ENCODE data around the gene OR2M7. TPM values are rescaled to one million over a fixed set of nuclear protein-coding genes. Genes with fewer than 3 reads are reported as not detected.
"Not testable (repeated sequence)": the region's sequence is repeated elsewhere in the genome, so short reads cannot be mapped to it uniquely, and the experiment has no call there.

Gene OR2M7, protein sequence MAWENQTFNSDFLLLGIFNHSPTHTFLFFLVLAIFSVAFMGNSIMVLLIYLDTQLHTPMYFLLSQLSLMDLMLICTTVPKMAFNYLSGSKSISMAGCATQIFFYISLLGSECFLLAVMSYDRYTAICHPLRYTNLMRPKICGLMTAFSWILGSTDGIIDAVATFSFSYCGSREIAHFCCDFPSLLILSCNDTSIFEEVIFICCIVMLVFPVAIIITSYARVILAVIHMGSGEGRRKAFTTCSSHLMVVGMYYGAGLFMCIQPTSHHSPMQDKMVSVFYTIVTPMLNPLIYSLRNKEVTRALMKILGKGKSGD
- not detected for total RNA-seq

DNA sequence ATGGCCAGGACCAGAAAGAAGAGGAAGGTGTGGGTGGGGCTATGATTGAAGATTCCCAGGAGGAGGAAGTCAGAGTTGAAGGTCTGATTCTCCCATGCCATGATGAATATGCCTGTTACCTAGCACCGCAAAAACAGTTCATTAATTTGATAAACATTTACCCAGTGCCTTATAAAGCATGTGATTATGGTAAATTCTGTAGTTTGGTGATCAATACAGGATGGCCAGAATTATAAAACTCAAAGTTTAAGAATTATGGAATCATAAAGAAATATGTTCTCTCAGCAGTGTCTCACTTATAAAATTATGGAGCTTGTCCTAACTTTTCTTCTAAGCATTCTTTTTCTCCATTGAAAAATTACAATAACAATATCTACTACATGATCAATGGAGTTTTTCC lies at the start of gene OR2M7:
Gene OR2M7 (minus strand): TSS at position 101 of the 400 bp plus-strand sequence. CDS start 0 bp downstream, at position 101.
- no peak for ATAC-seq
- H3K4me3 Mint-ChIP-seq, result no peak within 1 kb of the TSS
- no peaks in the 10 kb centered on the region for H3K9me3 Mint-ChIP-seq (ENCODE audit: low read depth)
- no peaks in the 10 kb centered on the region for H3K36me3 Mint-ChIP-seq
- no peaks in the 10 kb centered on the region for H3K4me1 Mint-ChIP-seq
- no peaks in the 10 kb centered on the region for H3K27me3 Mint-ChIP-seq
- DNase-seq, result no peak
- no peak within 1 kb of the TSS for H3K27ac Mint-ChIP-seq
- CTCF ChIA-PET, result no interaction called here

DNA sequence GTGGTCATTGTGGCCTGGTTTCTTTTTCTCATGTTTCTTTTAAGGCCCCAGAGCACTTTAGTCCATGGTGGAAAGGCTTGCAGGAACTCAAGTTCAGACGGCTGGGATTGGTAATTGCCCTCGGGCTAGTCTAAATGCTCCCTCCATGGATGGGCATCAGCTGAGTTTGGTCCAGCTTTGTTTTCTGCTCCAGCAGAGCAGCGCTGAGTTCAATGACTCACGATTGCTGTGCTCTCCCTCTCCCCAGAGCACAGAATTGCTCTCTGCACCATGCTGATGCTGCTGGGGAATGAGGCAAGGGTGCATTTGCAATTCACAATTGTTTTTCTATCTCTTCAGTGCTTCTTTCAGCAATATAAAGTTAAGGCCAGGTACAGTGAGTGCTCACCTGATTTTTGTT lies 49.4 kb upstream of the OR2M7 start:
- H3K4me3 Mint-ChIP-seq, result no peak overlapping the region
- CTCF ChIA-PET, result no interaction called here

DNA sequence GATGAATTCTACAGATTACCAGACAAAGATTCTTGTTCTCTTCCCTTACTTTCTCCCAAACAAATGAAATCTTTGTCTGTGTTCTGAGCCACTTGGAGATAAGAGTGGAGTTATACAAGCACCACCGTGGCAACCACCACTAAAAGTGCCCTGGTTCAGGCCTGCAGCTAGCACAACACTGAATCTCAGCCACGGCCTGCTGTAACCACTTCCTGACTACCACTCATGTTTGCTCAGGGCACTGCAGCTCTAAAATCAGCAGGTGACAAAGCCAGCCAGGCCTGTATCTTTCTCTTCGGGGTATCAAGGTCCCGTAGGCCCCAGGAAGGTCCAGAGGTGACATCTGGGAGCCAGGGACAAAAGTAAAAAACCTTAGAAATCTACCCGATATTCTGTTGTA lies 48.0 kb upstream of the OR2M7 start:
- Mint-ChIP-seq H3K36me3 (no peaks in the 10 kb centered on the region), H3K27ac (no peak overlapping the region), H3K27me3 (no peaks in the 10 kb centered on the region), H3K4me1 (no peaks in the 10 kb centered on the region), H3K4me3 (no peak overlapping the region), H3K9me3 (ENCODE audit: low read depth) (peaks cover 2% of the 10 kb centered on the region)
- CTCF ChIA-PET, result no interaction called here
- DNase-seq (no peak), ATAC-seq (no peak)

More for the DNA sequence above, 49.4 kb upstream of the OR2M7 start:
- H3K36me3 Mint-ChIP-seq, result no peaks in the 10 kb centered on the region
- H3K9me3 Mint-ChIP-seq (ENCODE audit: low read depth), result peaks cover 2% of the 10 kb centered on the region
- no peaks in the 10 kb centered on the region for H3K4me1 Mint-ChIP-seq
- no peaks in the 10 kb centered on the region for H3K27me3 Mint-ChIP-seq
- H3K27ac Mint-ChIP-seq, result no peak overlapping the region
- ATAC-seq (no peak), DNase-seq (no peak)

DNA sequence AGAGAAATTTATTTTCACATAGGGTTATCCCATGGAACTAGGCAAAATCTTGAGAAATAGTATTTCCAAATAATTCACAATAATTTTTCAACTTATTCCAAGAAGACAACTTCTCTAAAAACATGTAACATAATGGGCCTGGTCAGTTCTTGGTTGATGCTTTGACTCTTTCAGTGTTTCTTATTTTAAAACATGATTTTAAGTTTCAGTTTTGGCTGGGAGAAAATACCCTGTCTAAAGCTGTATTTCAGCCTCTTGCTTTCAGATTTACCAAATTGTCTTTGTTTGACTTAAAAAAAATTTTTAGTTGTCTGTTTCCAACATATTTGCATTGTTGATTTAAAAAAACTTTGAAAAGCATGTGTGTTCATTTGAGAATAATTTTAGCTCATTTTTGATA lies 42.2 kb upstream of the OR2M7 start:
- DNase-seq (no peak), ATAC-seq (no peak)
- no peak overlapping the region for H3K27ac Mint-ChIP-seq
- peaks cover 2% of the 10 kb centered on the region for H3K9me3 Mint-ChIP-seq (ENCODE audit: low read depth)
- CTCF ChIA-PET, result no interaction called here
- H3K4me1 Mint-ChIP-seq, result no peaks in the 10 kb centered on the region
- H3K4me3 Mint-ChIP-seq, result no peak overlapping the region
- H3K36me3 Mint-ChIP-seq, result no peaks in the 10 kb centered on the region
- no peaks in the 10 kb centered on the region for H3K27me3 Mint-ChIP-seq

DNA sequence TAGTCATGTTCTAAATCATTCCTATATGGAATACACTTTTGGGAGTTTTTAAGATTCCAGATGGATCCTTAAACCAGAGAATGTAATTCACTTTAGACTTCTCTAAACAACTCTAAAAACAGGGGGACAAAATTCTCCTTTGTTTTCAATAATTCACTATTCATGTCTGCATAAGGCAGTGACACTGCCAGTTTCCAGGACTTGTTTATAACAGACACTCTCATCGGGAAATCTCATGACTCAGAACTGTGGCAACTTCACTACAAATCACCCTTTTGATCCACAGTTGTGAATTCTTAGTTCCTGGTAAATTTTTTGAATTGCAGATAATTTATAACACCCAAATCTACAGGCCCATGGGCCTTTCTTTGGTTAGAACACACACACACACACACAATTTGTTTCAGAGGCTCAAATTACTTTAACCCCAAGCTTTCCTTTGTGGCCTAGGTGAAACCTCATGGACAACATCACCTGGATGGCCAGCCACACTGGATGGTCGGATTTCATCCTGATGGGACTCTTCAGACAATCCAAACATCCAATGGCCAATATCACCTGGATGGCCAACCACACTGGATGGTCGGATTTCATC lies 36.9 kb upstream of the OR2M7 start, which contains the start of gene OR2T4:
Gene OR2T4 (plus strand): TSS at position 545 of the 595 bp plus-strand sequence. CDS start 0 bp downstream, at position 545.
- Mint-ChIP-seq H3K27me3 (no peaks in the 10 kb centered on the region), H3K9me3 (ENCODE audit: low read depth) (no peaks in the 10 kb centered on the region), H3K4me1 (no peaks in the 10 kb centered on the region), H3K36me3 (no peaks in the 10 kb centered on the region), H3K4me3 (no peak within 1 kb of the TSS), H3K27ac (no peak within 1 kb of the TSS)
- ATAC-seq, result no peak
- no peak for DNase-seq
- CTCF ChIA-PET, result no interaction called here

DNA sequence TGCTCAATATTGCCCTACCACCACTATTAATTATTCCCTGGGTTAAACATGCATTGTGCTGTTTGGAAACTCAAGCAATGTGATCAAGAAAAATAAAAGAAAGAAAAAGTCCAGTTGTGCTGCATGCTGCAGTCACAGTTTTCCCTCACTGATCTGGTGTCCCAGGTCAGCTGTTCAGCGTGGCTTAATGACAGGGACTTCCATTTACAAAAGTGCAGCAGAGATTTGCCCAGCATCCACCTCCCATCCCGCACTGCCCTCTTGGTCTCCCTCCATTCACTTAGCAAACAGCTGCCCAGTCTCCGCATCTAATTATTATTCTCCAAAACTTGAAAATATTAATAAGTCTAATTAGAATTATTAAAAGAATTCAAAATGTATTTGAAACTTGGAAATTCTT lies 35.0 kb upstream of the OR2M7 start:
- no peak for ATAC-seq
- H3K27ac Mint-ChIP-seq, result no peak overlapping the region
- no peaks in the 10 kb centered on the region for H3K4me1 Mint-ChIP-seq
- H3K27me3 Mint-ChIP-seq, result no peaks in the 10 kb centered on the region
- DNase-seq, result no peak
- no peaks in the 10 kb centered on the region for H3K36me3 Mint-ChIP-seq
- CTCF ChIA-PET, result no interaction called here
- no peaks in the 10 kb centered on the region for H3K9me3 Mint-ChIP-seq (ENCODE audit: low read depth)
- H3K4me3 Mint-ChIP-seq, result no peak overlapping the region

DNA sequence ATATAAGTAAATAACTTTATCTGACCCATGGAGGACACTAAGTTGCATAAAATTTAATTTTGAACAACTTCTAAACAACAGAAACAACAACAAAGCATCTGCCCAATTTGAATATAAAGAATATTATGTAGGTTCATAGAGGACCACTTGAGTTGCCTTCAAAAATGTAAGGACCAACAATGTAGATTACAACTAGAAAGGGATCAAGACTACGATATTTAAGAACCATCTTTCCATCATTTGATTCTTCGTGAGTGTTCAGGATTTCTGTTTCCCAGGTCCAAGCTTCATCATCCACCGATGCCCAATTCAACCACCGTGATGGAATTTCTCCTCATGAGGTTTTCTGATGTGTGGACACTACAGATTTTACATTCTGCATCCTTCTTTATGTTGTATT lies 24.1 kb upstream of the OR2M7 start, which contains the start of gene OR14C36:
Gene OR14C36 (plus strand): TSS at position 301 of the 400 bp plus-strand sequence. CDS start 0 bp downstream, at position 301.
- Mint-ChIP-seq H3K36me3 (no peaks in the 10 kb centered on the region), H3K9me3 (ENCODE audit: low read depth) (no peaks in the 10 kb centered on the region), H3K27ac (no peak within 1 kb of the TSS), H3K4me3 (no peak within 1 kb of the TSS), H3K4me1 (no peaks in the 10 kb centered on the region), H3K27me3 (no peaks in the 10 kb centered on the region)
- CTCF ChIA-PET, result no interaction called here
- ATAC-seq (no peak), DNase-seq (no peak)

DNA sequence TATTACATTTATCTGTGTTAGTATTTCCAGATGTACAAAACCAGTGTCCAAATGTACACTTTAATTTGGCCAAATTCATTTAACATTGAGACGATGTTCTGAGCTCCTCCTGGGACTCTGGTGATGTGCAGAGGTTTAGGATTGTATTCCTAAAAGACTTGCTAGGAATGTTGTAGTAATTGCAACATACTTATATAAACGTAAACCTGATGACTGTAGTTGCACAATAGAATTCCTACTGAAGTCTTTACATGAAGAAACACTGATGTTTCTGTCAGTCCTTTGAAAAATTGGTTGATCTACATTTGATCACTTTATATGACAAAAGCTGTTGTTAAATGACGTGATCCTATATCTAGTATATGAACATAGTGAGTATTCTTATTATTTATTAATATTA lies 19.1 kb upstream of the OR2M7 start:
- no peaks in the 10 kb centered on the region for H3K36me3 Mint-ChIP-seq
- no peak for ATAC-seq
- no peak overlapping the region for H3K4me3 Mint-ChIP-seq
- no peaks in the 10 kb centered on the region for H3K9me3 Mint-ChIP-seq (ENCODE audit: low read depth)
- no peak overlapping the region for H3K27ac Mint-ChIP-seq
- CTCF ChIA-PET, result no interaction called here
- DNase-seq, result no peak
- no peaks in the 10 kb centered on the region for H3K27me3 Mint-ChIP-seq
- H3K4me1 Mint-ChIP-seq, result no peaks in the 10 kb centered on the region

DNA sequence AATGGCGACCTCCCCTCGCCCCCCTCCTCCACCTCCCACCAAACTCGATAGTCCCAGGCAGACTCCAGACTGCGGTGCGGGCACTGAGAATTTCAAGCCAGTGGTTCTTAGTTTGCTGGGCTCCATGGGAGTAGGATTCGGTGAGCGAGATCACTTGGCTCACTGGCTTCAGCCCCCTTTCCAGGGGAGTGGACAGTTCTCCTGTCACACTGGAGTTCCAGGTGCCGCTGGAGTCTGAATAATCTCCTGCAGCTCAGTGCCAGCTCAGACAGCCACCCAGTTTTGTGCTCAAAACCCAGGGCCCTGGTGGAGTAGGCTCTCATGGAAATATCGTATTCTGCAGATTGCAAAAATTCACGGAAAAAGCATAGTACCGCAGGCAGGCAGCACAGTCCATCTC lies 7.6 kb downstream of the OR2M7 start:
- Mint-ChIP-seq H3K27ac (no peak overlapping the region), H3K36me3 (no peaks in the 10 kb centered on the region), H3K9me3 (ENCODE audit: low read depth) (no peaks in the 10 kb centered on the region), H3K4me1 (no peaks in the 10 kb centered on the region), H3K4me3 (no peak overlapping the region), H3K27me3 (no peaks in the 10 kb centered on the region)
- DNase-seq (no peak), ATAC-seq (no peak)
- CTCF ChIA-PET, result no interaction called here

DNA sequence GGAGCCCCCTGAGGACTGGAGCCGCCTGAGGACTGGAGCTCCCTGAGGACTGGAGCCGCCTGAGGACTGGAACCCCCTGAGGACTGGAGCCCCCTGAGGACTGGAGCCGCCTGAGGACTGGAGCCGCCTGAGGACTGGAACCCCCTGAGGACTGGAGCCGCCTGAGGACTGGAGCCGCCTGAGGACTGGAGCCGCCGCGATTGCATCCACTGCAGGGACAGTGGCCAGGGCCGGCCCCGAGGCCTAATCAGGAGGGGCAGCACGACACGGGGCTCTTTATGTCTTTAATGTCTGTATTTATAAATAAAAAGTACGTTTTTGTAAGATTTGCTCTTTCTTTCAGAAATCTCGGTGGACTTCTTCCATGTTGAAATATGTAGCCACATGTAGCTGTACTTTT lies 17.6 kb downstream of the OR2M7 start:
- H3K27ac Mint-ChIP-seq; CTCF ChIA-PET; ATAC-seq; DNase-seq; H3K27me3 Mint-ChIP-seq; H3K9me3 Mint-ChIP-seq (ENCODE audit: low read depth); H3K4me3 Mint-ChIP-seq; H3K36me3 Mint-ChIP-seq; H3K4me1 Mint-ChIP-seq: not testable (repeated sequence)

DNA sequence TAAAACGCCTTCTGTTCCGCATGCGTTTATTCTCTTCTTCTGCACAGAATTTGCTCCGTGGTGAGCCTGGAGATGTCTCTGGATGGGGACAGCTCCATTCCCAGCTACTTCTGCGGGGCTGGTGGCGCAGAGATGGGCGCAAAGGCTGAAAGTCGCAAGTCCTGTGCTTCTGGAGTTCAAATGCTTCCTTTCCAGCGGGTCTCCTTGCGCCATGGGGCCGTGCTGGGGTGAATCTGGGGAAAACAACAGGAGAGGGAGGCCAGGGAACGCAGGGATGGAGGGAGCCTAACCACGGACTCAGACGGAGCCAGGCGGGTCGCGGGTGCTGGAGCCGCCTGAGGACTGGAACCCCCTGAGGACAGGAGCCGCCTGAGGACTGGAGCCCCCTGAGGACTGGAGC lies 18.3 kb downstream of the OR2M7 start:
- H3K4me1 Mint-ChIP-seq, result no peaks in the 10 kb centered on the region
- no peaks in the 10 kb centered on the region for H3K27me3 Mint-ChIP-seq
- no peak overlapping the region for H3K27ac Mint-ChIP-seq
- H3K36me3 Mint-ChIP-seq, result no peaks in the 10 kb centered on the region
- H3K9me3 Mint-ChIP-seq (ENCODE audit: low read depth), result no peaks in the 10 kb centered on the region
- DNase-seq (no peak), ATAC-seq (no peak)
- no peak overlapping the region for H3K4me3 Mint-ChIP-seq
- CTCF ChIA-PET, result no interaction called here

DNA sequence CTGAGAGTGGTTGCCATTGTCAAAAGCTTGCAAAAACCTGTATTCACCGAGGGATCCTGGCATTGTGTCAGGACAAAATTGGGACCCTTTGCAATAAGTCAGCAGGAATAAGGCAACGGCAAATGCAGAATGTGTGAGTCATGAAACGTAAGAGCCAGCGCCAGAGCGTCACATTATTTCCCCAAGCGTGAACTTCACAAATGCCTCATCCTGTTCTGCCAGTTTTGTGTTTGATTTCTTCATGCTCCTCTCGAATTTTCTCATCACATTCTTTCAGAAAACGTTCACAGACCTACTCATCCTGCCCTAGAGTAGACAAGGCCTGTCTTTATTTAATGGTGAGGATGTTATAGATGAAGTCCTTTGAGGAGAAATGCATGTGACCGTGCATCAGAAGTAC lies 18.7 kb downstream of the OR2M7 start:
- ATAC-seq; H3K27me3 Mint-ChIP-seq; H3K4me1 Mint-ChIP-seq; DNase-seq; H3K36me3 Mint-ChIP-seq; H3K27ac Mint-ChIP-seq; CTCF ChIA-PET; H3K4me3 Mint-ChIP-seq; H3K9me3 Mint-ChIP-seq (ENCODE audit: low read depth): not testable (repeated sequence)

DNA sequence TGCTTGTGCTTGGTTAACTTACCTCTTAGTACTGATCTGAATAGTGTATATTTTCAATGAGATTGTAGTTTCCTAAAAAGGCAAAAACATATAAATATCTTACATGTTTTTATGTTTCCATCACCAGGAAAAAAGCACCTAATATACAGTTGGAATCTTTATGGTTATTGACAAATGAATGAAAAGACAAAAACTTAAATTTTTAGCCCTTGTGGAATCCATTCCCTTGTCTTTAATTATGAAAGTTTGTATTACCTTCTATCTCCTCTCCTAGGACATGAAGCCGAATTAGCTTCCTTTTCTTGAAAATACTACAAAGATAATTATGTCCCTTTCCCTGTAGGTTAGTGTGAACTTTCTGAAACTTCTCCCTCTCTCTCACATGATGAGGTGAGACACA lies 21.0 kb downstream of the OR2M7 start, which contains the start of gene OR2T12:
Gene OR2T12 (minus strand): TSS at position 101 of the 400 bp plus-strand sequence. CDS start 7,846 bp downstream, outside the sequence.
- CTCF ChIA-PET, result no interaction called here
- Mint-ChIP-seq H3K36me3 (no peaks in the 10 kb centered on the region), H3K27ac (no peak within 1 kb of the TSS), H3K27me3 (no peaks in the 10 kb centered on the region), H3K9me3 (ENCODE audit: low read depth) (peaks cover 3% of the 10 kb centered on the region), H3K4me1 (no peaks in the 10 kb centered on the region), H3K4me3 (no peak within 1 kb of the TSS)
- DNase-seq, result no peak
- no peak for ATAC-seq

DNA sequence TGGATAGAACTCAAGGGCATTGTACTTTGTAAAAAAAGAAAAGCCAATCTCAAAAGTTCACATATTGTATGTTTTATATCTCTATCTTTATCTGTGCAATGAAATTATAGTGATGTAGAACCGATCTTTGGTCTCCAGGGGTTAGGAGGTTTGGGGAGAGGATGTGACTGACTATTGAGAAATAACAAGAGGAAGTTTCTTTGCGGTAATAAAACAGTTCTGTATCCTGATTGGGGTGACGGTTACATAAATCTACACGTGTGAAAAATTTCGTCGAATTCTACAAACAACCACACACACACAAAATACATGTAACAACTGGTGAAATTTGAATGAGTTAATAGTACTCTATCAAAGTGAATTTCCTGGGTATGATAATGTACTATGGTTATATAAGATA lies 36.0 kb downstream of the OR2M7 start:
- no peak for ATAC-seq
- no peaks in the 10 kb centered on the region for H3K27me3 Mint-ChIP-seq
- H3K9me3 Mint-ChIP-seq (ENCODE audit: low read depth), result no peaks in the 10 kb centered on the region
- CTCF ChIA-PET, result no interaction called here
- no peak overlapping the region for H3K4me3 Mint-ChIP-seq
- H3K36me3 Mint-ChIP-seq, result no peaks in the 10 kb centered on the region
- H3K4me1 Mint-ChIP-seq, result no peaks in the 10 kb centered on the region
- DNase-seq, result no peak
- H3K27ac Mint-ChIP-seq, result no peak overlapping the region

Data from activated CD8-positive, alpha-beta memory T cell treated with anti-CD3 and anti-CD28 coated beads, Interleukin-2, amount 10 ng/mL, durations not matched to agents 7 days and 5 days (primary cell).